Endothelial cell of umbilical vein (primary cell): ENCODE results near the gene CCDC167. TPM values are rescaled to one million over a fixed set of nuclear protein-coding genes. Genes with fewer than 3 reads are reported as not detected.

Source experiments
- BruUV-seq: library from RNA; stranded (reverse); fragments of 400-500 nt; replicated peaks from 2 replicates; lab custom pipeline; 2021; lab: Mats Ljungman, UMichigan
- CTCF ChIA-PET: fragments of 300-600, 350-600 bp; sonication (Branson Sonifier 250); formaldehyde crosslinking; loops from one replicate; lab custom pipeline; 2021; ENCODE audit warnings: antibody characterized with exemption, inconsistent platforms; lab: Charles Lee
- POLR2A ChIA-PET: fragments of 300-600, 350-600 bp; sonication (Branson Sonifier 250); formaldehyde crosslinking; loops from one replicate; lab custom pipeline; 2021; ENCODE audit warnings: antibody characterized with exemption, inconsistent platforms; lab: Charles Lee
- DNase-seq: peaks from one replicate; pipeline ENCODE4 v3.0.0-alpha.2; 2011; ENCODE audit warnings: low read depth, low spot score
- FAIRE-seq: peaks from 2 replicates; lab custom pipeline; 2011; peaks lifted over from hg19 to GRCh38; lab: Jason Lieb, UNC
- H2AFZ ChIP-seq: 2 replicates; pipeline ENCODE4 v1.6.0; 2012; ENCODE audit warnings: low read depth, low read length, control low read depth, inconsistent platforms
- H3K27ac ChIP-seq: 2 replicates; pipeline ENCODE4 v1.5.1; 2011; ENCODE audit warnings: low read depth, mild to moderate bottlenecking, control low read depth, low read length, moderate library complexity; ENCODE audit not compliant: insufficient read depth
- H3K27me3 ChIP-seq, 2 experiments: 2 replicates each; pipeline versions ENCODE4 v1.6.0 to v1.6.1; 2011; ENCODE audit warnings: low read length in 2 of 2, mixed read lengths in 1 of 2; ENCODE audit not compliant: control insufficient read depth in 2 of 2, insufficient read depth in 2 of 2
- H3K36me3 ChIP-seq, 2 experiments: 2 replicates in 1 of 2; 3 replicates in 1 of 2; pipeline ENCODE4 v1.5.1; 2011; ENCODE audit warnings: low read length in 2 of 2, mild to moderate bottlenecking in 1 of 2, moderate library complexity in 1 of 2; ENCODE audit not compliant: control insufficient read depth in 2 of 2, insufficient read depth in 2 of 2; ENCODE audit errors: extremely low read depth in 1 of 2
- H3K4me1 ChIP-seq: 3 replicates; pipeline ENCODE4 v1.5.1; 2011; ENCODE audit warnings: mild to moderate bottlenecking, low read length; ENCODE audit not compliant: control insufficient read depth, insufficient read depth; ENCODE audit errors: extremely low read depth
- H3K4me2 ChIP-seq: 2 replicates; pipeline ENCODE4 v1.6.1; 2011; ENCODE audit warnings: low read length, control low read depth, mixed read lengths; ENCODE audit not compliant: insufficient read depth
- H3K4me3 ChIP-seq, 3 experiments: fragments of 200-600 bp in 1 of 3; sonication (generic), shearing (Covaris generic) in 1 of 3; replicated peaks in 1 of 3; 2 replicates each; pipeline ENCODE4 v1.5.1; 2011 to 2016; ENCODE audit warnings: control low read depth in 3 of 3, low read length in 3 of 3, mild to moderate bottlenecking in 2 of 3, inconsistent platforms in 1 of 3, low read depth in 1 of 3, moderate library complexity in 1 of 3; ENCODE audit not compliant: insufficient read depth in 1 of 3
- H3K79me2 ChIP-seq: 2 replicates; pipeline ENCODE4 v1.6.0; 2012; ENCODE audit warnings: low read length, inconsistent platforms; ENCODE audit not compliant: control insufficient read depth, insufficient read depth
- H3K9ac ChIP-seq: replicated peaks from 2 replicates; pipeline ENCODE3; 2011; ENCODE audit warnings: low read length, control low read depth; ENCODE audit not compliant: insufficient read depth; ENCODE audit errors: extremely low read depth
- H3K9me1 ChIP-seq: replicated peaks from 3 replicates; pipeline ENCODE4 v1.6.0; 2011; ENCODE audit warnings: mild to moderate bottlenecking, low read length; ENCODE audit not compliant: control insufficient read depth, insufficient read depth; ENCODE audit errors: extremely low read depth
- H3K9me3 ChIP-seq: replicated peaks from 2 replicates; pipeline ENCODE4 v1.5.1; 2012; ENCODE audit warnings: low read length, inconsistent platforms; ENCODE audit not compliant: control insufficient read depth, insufficient read depth
- H4K20me1 ChIP-seq: replicated peaks from 2 replicates; pipeline ENCODE3; 2011; ENCODE audit warnings: mild to moderate bottlenecking, low read length; ENCODE audit not compliant: control insufficient read depth, insufficient read depth; ENCODE audit errors: extremely low read depth
- EZH2 ChIP-seq: IDR thresholded peaks from 2 replicates; pipeline ENCODE4 v1.6.1; 2012; ENCODE audit warnings: borderline replicate concordance, low read depth, mild to moderate bottlenecking, moderate library complexity, low read length, inconsistent platforms; ENCODE audit not compliant: severe bottlenecking
- FOS ChIP-seq: IDR thresholded peaks from 2 replicates; pipeline ENCODE4 v1.6.1; 2011; ENCODE audit warnings: mild to moderate bottlenecking, low read length, moderate library complexity, borderline replicate concordance; ENCODE audit not compliant: insufficient read depth
- GATA2 ChIP-seq: IDR thresholded peaks from 2 replicates; pipeline ENCODE4 v1.7.0; 2011; ENCODE audit warnings: low read depth, mild to moderate bottlenecking, moderate library complexity, mixed read lengths, low read length; ENCODE audit not compliant: insufficient read length, insufficient read depth
- JUN ChIP-seq: IDR thresholded peaks from 2 replicates; pipeline ENCODE4 v1.6.1; 2011; ENCODE audit warnings: borderline replicate concordance, low read depth; ENCODE audit not compliant: insufficient read length, insufficient read depth
- MYC ChIP-seq: IDR thresholded peaks from one replicate; pipeline ENCODE4 v1.6.1; 2011; ENCODE audit warnings: mild to moderate bottlenecking, low read depth, low read length
- POLR2A ChIP-seq: IDR thresholded peaks from 2 replicates; pipeline ENCODE4 v1.6.1; 2012; ENCODE audit warnings: low read depth, mild to moderate bottlenecking, control low read depth, low read length
- POLR2AphosphoS5 ChIP-seq: IDR thresholded peaks from 2 replicates; pipeline ENCODE4 v1.6.1; 2012; ENCODE audit warnings: low read depth, mild to moderate bottlenecking, control low read depth, low read length, moderate library complexity; ENCODE audit not compliant: insufficient read depth
- dilution Hi-C: fragments of 300-500 bp; cut with MboI; formaldehyde crosslinking; loops from one replicate; pipeline ENCODE4 v1.15.0; 2019; ENCODE audit warnings: low sequenced_read_pairs; ENCODE audit not compliant: extremely low pct_ligation_motif_present
- intact Hi-C: fragments of 100-400 bp; cut with micrococcal nuclease; formaldehyde crosslinking; loops from one replicate; pipeline ENCODE4 v1.10.0; 2022
- polyA plus RNA-seq, 4 experiments: library from polyadenylated mRNA; depleted of rRNA in 3 of 4; stranded (reverse) in 3 of 4; unstranded in 1 of 4; fragments of >200 nt; gene quantifications; 2 replicates each; pipeline versions ENCODE4 v1.2.1 to v1.2.3, GENCODE V29; 2011 to 2012; ENCODE audit warnings: missing spikeins in 1 of 4
- total RNA-seq: library from RNA; stranded (reverse); gene quantifications from 2 replicates; pipeline ENCODE4 v1.2.3, GENCODE V29; 2021
- TF ChIP-seq, protein P1 (sequence below), 2 donors: IDR thresholded peaks; 1 replicate in 1 of 2; 2 replicates in 1 of 2; pipeline ENCODE4 v1.5.1; 2011; ENCODE audit warnings: low read length in 2 of 2, mild to moderate bottlenecking in 2 of 2, moderate library complexity in 2 of 2, control low read depth in 1 of 2, inconsistent platforms in 1 of 2, low read depth in 1 of 2; ENCODE audit not compliant: insufficient read depth in 1 of 2; ENCODE audit errors: extremely low read depth in 1 of 2
- TF ChIP-seq, protein P2 (sequence below): IDR thresholded peaks from 2 replicates; pipeline ENCODE4 v1.6.1; 2011; ENCODE audit not compliant: insufficient read depth, insufficient read length

Gene CCDC167
- total and polyA plus RNA-seq, 2 donors (not counting 3 experiments of a cell fraction or from before 2014, with no cell fraction given), result 46.6 to 105 TPM

DNA sequence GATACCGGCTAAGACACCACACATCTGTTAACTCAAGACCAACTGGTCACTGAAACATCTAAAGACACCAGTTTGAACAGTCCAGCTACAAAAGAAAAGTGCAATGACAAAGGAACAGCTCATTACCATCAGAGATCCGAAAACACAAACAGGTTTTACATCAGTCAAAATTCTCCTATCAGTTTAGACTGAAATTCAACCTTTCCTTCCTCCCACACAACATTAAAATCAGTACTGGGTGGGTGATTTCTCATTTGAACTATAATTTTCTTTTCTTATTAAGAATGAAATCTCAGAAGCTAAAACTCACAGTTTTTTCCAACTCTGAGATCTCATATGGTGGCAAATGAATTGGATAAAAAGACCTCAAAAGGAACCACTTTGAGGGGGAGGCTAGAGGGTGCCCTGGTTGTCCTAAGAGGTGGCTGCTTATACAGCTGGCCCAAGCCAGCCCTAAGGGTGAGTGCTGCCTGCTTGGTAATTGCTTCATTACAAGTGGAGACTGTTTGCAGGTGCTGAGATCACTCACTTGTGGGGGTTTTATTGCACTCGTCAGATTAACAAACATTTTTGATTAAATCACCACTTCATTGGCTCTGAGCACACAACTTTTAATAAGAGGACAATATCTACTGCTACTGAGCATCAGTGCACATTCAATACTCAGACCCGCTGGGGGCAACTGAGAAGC, 4.3 kb downstream of the CCDC167 start:
- no peak overlapping the region for H3K9ac ChIP-seq
- peaks cover 3% of the 10 kb centered on the region for H3K79me2 ChIP-seq
- no peak for TF ChIP-seq FOS
- no peak for TF ChIP-seq POLR2AphosphoS5
- TF ChIP-seq EZH2, result no peak
- TF ChIP-seq, protein P1, sequence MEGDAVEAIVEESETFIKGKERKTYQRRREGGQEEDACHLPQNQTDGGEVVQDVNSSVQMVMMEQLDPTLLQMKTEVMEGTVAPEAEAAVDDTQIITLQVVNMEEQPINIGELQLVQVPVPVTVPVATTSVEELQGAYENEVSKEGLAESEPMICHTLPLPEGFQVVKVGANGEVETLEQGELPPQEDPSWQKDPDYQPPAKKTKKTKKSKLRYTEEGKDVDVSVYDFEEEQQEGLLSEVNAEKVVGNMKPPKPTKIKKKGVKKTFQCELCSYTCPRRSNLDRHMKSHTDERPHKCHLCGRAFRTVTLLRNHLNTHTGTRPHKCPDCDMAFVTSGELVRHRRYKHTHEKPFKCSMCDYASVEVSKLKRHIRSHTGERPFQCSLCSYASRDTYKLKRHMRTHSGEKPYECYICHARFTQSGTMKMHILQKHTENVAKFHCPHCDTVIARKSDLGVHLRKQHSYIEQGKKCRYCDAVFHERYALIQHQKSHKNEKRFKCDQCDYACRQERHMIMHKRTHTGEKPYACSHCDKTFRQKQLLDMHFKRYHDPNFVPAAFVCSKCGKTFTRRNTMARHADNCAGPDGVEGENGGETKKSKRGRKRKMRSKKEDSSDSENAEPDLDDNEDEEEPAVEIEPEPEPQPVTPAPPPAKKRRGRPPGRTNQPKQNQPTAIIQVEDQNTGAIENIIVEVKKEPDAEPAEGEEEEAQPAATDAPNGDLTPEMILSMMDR (IDR thresholded peaks at IDR 0.05; ENCODE audit: extremely low read depth in 1 of 2, insufficient read depth in 1 of 2, low read depth in 1 of 2, low read length in 2 of 2), result no peak
- TF ChIP-seq, protein P2, sequence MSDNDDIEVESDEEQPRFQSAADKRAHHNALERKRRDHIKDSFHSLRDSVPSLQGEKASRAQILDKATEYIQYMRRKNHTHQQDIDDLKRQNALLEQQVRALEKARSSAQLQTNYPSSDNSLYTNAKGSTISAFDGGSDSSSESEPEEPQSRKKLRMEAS, result no peak
- TF ChIP-seq JUN, result no peak
- TF ChIP-seq POLR2A, result no peak
- no peak for TF ChIP-seq GATA2
- TF ChIP-seq MYC, result no peak
- H3K4me1 ChIP-seq, result peaks cover 7% of the 10 kb centered on the region
- CTCF ChIA-PET, result interaction anchor here (0.7 to 1.9 kb wide), 2 partner anchors 69 to 70 kb away, joined by 3 to 6 read pairs; no protein-coding TSS in a partner anchor
- H2AFZ ChIP-seq, result no peak overlapping the region
- no peak overlapping the region for H3K4me3 ChIP-seq
- H3K36me3 ChIP-seq, result no peaks in the 10 kb centered on the region
- H3K27me3 ChIP-seq, result no peaks in the 10 kb centered on the region
- dilution Hi-C loops (no loop called here), intact Hi-C loops (loop anchor here (5.0 kb wide), 1 partner anchor 57 kb away; no protein-coding TSS in a partner anchor)
- H3K9me3 ChIP-seq, result no peaks in the 10 kb centered on the region
- H3K4me2 ChIP-seq, result no peak overlapping the region
- POLR2A ChIA-PET, result interaction anchor here (0.6 kb wide), 1 partner anchor 203 kb away, joined by 14 read pairs; no protein-coding TSS in a partner anchor
- H3K27ac ChIP-seq, result no peak overlapping the region
- H3K9me1 ChIP-seq, result no peaks in the 10 kb centered on the region
- no peaks in the 10 kb centered on the region for H4K20me1 ChIP-seq
- FAIRE-seq (no peak), DNase-seq (no peak)
- no TSS peak for BruUV-seq
